ENCODE results near the gene KCNS1.
"Not testable (repeated sequence)": the region's sequence is repeated elsewhere in the genome, so short reads cannot be mapped to it uniquely, and the experiment has no call there.

Gene KCNS1

GRCh38 chr20:45100563-45101245 lies at the start of gene KCNS1:
KCNS1 (minus strand) TSS chr20:45101127; CDS start chr20:45099236, 1,891 bp downstream.
- no peak for DNase-seq

- DNase-seq: no peak
Measured at GRCh38 chr20:45149062-45149461, 48.1 kb upstream of the KCNS1 start.

GRCh38 chr20:45140836-45141235 lies 39.9 kb upstream of the KCNS1 start:
- DNase-seq: no peak

GRCh38 chr20:45139733-45140375 lies 38.9 kb upstream of the KCNS1 start:
- DNase-seq: not testable (repeated sequence)

GRCh38 chr20:45138561-45139300 lies 37.8 kb upstream of the KCNS1 start:
- peak; percentile 16 for DNase-seq

GRCh38 chr20:45136911-45137310 lies 36.0 kb upstream of the KCNS1 start:
- DNase-seq: no peak

- no peak for DNase-seq
Measured at GRCh38 chr20:45128099-45128498, 27.2 kb upstream of the KCNS1 start.

GRCh38 chr20:45124365-45124764 lies 23.4 kb upstream of the KCNS1 start, which contains the start of gene WFDC12:
WFDC12 (minus strand) TSS chr20:45124465; CDS start chr20:45124447, 18 bp downstream.
- DNase-seq: no peak

- DNase-seq: no peak
Measured at GRCh38 chr20:45121388-45121787, 20.5 kb upstream of the KCNS1 start.

GRCh38 chr20:45119556-45120266 lies 18.8 kb upstream of the KCNS1 start:
- no peak for DNase-seq

- DNase-seq: no peak
Measured at GRCh38 chr20:45118028-45118427, 17.1 kb upstream of the KCNS1 start.

GRCh38 chr20:45117581-45117980 lies 16.7 kb upstream of the KCNS1 start:
- DNase-seq: no peak

- no peak for DNase-seq
Measured at GRCh38 chr20:45115829-45116228, 14.9 kb upstream of the KCNS1 start.

GRCh38 chr20:45115386-45115774 lies 14.5 kb upstream of the KCNS1 start:
- no peak for DNase-seq

- DNase-seq: no peak
Measured at GRCh38 chr20:45114465-45115385, 13.8 kb upstream of the KCNS1 start, which contains the start of gene WFDC5. WFDC5 (minus strand) TSS chr20:45115174; CDS start chr20:45115083, 91 bp downstream.

- no peak for DNase-seq
Measured at GRCh38 chr20:45113865-45114264, 12.9 kb upstream of the KCNS1 start.

GRCh38 chr20:45112754-45113153 lies 11.8 kb upstream of the KCNS1 start:
- DNase-seq: no peak

- no peak for DNase-seq
Measured at GRCh38 chr20:45111799-45112471, 11.0 kb upstream of the KCNS1 start.

- DNase-seq: no peak
Measured at GRCh38 chr20:45111285-45111684, 10.4 kb upstream of the KCNS1 start.

- DNase-seq: no peak
Measured at GRCh38 chr20:45110301-45110700, 9.4 kb upstream of the KCNS1 start.

GRCh38 chr20:45109634-45110033 lies 8.7 kb upstream of the KCNS1 start:
- DNase-seq: no peak

All from activated T-cell treated with anti-CD3 and anti-CD28 coated beads for 4 hours (primary cell).